GM12872 (cell line): ENCODE measurements around the gene SLC9A9.

Experiments used
- TF ChIP-seq, protein P1 (sequence below): IDR thresholded peaks from 3 replicates; pipeline ENCODE4 v1.5.1; 2011; ENCODE audit warnings: low read depth, mild to moderate bottlenecking, low read length, moderate library complexity; ENCODE audit not compliant: insufficient read depth

The SLC9A9 gene

GRCh38 chr3:143271136-143271535 is 577.1 kb downstream of the SLC9A9 start:
- TF ChIP-seq, protein P1, sequence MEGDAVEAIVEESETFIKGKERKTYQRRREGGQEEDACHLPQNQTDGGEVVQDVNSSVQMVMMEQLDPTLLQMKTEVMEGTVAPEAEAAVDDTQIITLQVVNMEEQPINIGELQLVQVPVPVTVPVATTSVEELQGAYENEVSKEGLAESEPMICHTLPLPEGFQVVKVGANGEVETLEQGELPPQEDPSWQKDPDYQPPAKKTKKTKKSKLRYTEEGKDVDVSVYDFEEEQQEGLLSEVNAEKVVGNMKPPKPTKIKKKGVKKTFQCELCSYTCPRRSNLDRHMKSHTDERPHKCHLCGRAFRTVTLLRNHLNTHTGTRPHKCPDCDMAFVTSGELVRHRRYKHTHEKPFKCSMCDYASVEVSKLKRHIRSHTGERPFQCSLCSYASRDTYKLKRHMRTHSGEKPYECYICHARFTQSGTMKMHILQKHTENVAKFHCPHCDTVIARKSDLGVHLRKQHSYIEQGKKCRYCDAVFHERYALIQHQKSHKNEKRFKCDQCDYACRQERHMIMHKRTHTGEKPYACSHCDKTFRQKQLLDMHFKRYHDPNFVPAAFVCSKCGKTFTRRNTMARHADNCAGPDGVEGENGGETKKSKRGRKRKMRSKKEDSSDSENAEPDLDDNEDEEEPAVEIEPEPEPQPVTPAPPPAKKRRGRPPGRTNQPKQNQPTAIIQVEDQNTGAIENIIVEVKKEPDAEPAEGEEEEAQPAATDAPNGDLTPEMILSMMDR = no peak

- TF ChIP-seq, protein P1 = no peak
Measured at GRCh38 chr3:143269741-143270140, 578.5 kb downstream of the SLC9A9 start.

DNA sequence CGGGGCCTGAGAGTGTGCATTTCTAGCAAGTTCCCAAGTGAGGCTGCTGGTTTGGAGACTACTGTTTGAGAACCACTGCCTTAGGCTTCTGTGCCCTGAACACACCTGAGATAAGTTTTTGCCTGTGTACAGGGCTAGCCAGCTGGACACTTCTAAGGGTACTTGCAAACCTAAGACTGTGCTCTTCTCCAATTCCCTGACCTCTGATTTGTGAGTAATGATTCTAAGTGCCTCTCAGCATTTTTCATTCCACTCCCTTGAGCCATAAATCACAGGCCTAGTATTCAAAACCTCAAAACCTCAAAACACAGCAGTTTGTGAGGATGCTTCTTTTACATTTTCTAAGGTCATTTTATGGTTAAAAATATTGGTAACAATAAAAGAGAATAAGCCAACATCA is 580.3 kb downstream of the SLC9A9 start:
- TF ChIP-seq, protein P1 = no peak

- TF ChIP-seq, protein P1 = no peak
Measured at GRCh38 chr3:143266927-143267326, 581.3 kb downstream of the SLC9A9 start.

GRCh38 chr3:143266511-143266910 is 581.8 kb downstream of the SLC9A9 start:
- TF ChIP-seq, protein P1 = no peak

- TF ChIP-seq, protein P1 = no peak
Measured at GRCh38 chr3:143265501-143266070, 582.7 kb downstream of the SLC9A9 start.

GRCh38 chr3:143263852-143264513 is 584.3 kb downstream of the SLC9A9 start:
- TF ChIP-seq, protein P1 = no peak

DNA sequence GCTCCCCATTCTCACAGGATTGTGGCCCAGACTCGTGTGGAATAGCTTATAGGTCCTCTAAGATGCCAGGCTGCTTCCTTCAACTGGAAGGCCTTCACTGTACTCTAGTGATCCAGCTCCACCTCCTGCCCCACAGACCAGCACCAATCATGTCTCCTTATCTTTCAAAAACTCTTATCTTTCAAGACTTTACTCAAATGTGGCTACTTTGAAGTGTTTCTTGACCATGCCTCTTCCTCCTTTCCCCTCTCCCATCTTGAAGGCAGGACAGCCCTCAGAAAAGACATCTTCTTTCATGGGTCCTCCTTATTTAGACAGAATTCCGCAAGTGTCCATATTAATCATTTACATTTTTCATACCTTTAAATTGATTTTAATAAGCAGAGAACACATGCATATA is 586.4 kb downstream of the SLC9A9 start:
- TF ChIP-seq, protein P1 = no peak
